ENCODE results near the gene MRPS6.

The MRPS6 gene

GRCh38 chr21:34072145-34073031, 990 bp upstream of the MRPS6 start:
- no peak for DNase-seq

GRCh38 chr21:34073749-34074282, 438 bp downstream of the MRPS6 start:
- DNase-seq: no peak

GRCh38 chr21:34074283-34075090, 1.1 kb downstream of the MRPS6 start:
- no peak for DNase-seq

- DNase-seq: no peak
Measured at GRCh38 chr21:34075091-34075425, 1.7 kb downstream of the MRPS6 start.

- no peak for DNase-seq
Measured at GRCh38 chr21:34075760-34076660, 2.6 kb downstream of the MRPS6 start.

- no peak for DNase-seq
Measured at GRCh38 chr21:34076835-34077234, 3.5 kb downstream of the MRPS6 start.

GRCh38 chr21:34077888-34078287, 4.5 kb downstream of the MRPS6 start:
- no peak for DNase-seq

GRCh38 chr21:34078915-34079314, 5.5 kb downstream of the MRPS6 start:
- no peak for DNase-seq

GRCh38 chr21:34080710-34081109, 7.3 kb downstream of the MRPS6 start:
- no peak for DNase-seq

- no peak for DNase-seq
Measured at GRCh38 chr21:34082769-34083168, 9.4 kb downstream of the MRPS6 start.

GRCh38 chr21:34083357-34083756, 10.0 kb downstream of the MRPS6 start:
- no peak for DNase-seq

- DNase-seq: no peak
Measured at GRCh38 chr21:34085129-34085528, 11.8 kb downstream of the MRPS6 start.

GRCh38 chr21:34086887-34087306, 13.5 kb downstream of the MRPS6 start:
- no peak for DNase-seq

- no peak for DNase-seq
Measured at GRCh38 chr21:34088752-34089151, 15.4 kb downstream of the MRPS6 start.

- no peak for DNase-seq
Measured at GRCh38 chr21:34091032-34091431, 17.7 kb downstream of the MRPS6 start.

GRCh38 chr21:34091607-34092006, 18.2 kb downstream of the MRPS6 start:
- no peak for DNase-seq

GRCh38 chr21:34092262-34092921, 19.0 kb downstream of the MRPS6 start:
- DNase-seq: no peak

GRCh38 chr21:34093083-34093482, 19.7 kb downstream of the MRPS6 start:
- no peak for DNase-seq

- no peak for DNase-seq
Measured at GRCh38 chr21:34094949-34095348, 21.6 kb downstream of the MRPS6 start.

- no peak for DNase-seq
Measured at GRCh38 chr21:34097442-34097841, 24.1 kb downstream of the MRPS6 start.

GRCh38 chr21:34100337-34100736, 27.0 kb downstream of the MRPS6 start:
- DNase-seq: no peak

- no peak for DNase-seq
Measured at GRCh38 chr21:34100790-34101189, 27.4 kb downstream of the MRPS6 start.
